GM19468 (cell line): Measurements from ENCODE around the gene PAPOLA.
"Not testable (repeated sequence)": the region's sequence is repeated elsewhere in the genome, so short reads cannot be mapped to it uniquely, and the experiment has no call there.

Experiments used
- ATAC-seq: cut with Tn5 transposase; IDR thresholded peaks from one replicate; pipeline ENCODE4 v1.9.1; 2021; ENCODE audit warnings: mild to moderate bottlenecking, moderate library complexity, moderate number of reproducible peaks; ENCODE audit not compliant: unreplicated experiment; ENCODE audit errors: extremely low read depth

Gene PAPOLA

GRCh38 chr14:96501740-96502620 is at the start of gene PAPOLA:
PAPOLA (plus strand) TSS chr14:96502382; CDS start chr14:96502593, 211 bp downstream.
- ATAC-seq, result peak; percentile 93

- ATAC-seq, result no peak
These were observed 49.5 kb upstream of the PAPOLA start for GRCh38 chr14:96452684-96453083.

- ATAC-seq, result no peak
These were observed 46.6 kb upstream of the PAPOLA start for GRCh38 chr14:96455588-96455987.

DNA sequence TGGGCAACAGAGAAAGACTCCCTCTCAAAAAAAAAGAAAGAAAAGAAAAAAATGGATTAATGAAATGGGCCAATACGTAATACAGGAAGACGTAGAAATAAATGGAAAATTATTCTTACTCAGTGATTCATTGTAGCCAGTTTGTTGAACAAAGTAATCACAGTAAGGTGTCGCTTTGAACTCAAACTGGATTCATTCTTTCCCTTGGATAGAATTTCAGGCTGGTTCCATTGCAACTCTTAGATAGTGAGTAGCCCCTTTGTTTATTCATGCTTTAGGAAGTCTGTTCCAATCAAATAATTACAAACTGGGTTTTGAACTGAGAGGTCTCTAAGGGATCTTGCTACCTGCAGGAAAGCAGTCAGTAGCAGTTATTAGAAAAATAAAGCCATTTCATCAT is 42.3 kb upstream of the PAPOLA start:
- no peak for ATAC-seq

DNA sequence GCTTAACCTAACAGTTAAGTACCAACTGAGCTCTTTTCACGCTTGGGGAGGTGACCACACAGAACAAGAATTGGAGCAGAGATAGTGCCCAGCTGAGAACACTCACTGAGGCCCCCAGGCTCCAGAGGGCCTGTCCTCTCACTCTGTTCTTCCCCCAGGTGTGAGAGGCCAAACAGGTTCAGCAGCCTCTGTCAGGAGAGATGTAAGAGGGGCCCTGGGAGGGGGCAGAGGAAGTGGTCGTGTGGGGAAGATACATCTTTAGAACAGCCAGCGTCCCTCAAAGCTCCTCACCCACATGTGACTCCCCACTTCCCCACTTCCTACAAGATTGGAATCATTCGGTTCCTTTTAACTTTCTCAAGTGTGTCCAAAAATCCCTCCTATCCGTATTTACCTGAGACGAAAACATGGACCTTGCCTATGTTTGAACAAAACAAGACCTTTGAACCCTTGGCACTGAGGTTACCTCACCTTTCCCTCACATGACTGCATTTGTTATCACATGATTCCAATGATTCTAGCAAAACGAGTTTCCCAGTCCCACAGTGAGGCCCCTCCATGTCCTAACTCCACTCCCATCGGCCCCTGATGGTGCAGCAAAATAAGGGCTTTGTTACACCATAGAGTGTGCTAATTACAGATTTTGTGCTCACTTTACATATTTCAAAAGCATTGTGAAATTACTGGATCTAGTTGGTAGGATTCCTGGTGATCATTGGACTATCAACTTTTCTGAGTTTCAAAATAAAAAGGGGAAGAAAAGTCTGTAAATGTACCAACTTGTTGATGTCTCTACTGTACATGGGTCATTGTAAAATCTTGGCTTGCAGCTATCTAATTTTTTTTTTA is 40.0 kb upstream of the PAPOLA start:
- ATAC-seq, result no peak

- no peak for ATAC-seq
These were observed 38.0 kb upstream of the PAPOLA start for GRCh38 chr14:96464136-96464535.

- no peak for ATAC-seq
These were observed 35.3 kb upstream of the PAPOLA start for GRCh38 chr14:96466918-96467317.

DNA sequence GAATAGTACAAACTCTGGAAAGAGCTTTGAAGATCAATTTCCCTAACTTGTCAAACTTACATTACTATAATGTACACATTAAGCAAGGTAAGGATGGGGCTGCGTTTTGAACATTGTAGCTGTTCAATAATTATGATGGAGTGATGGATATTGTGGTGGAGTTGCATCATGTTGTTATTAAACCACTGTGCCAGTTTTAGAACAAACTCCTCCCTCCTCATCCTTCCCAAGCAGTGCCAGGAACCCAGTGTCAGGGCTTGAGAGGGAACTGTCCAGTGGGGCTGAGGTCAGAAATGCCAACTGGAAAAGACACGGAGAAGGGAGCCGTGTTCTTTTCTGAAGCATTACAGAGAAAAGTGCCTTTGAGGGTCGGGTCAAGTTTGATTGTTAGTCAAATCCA is 31.9 kb upstream of the PAPOLA start:
- no peak for ATAC-seq

- ATAC-seq, result not testable (repeated sequence)
These were observed 31.2 kb upstream of the PAPOLA start for GRCh38 chr14:96470967-96471366.

GRCh38 chr14:96478119-96478518 is 24.1 kb upstream of the PAPOLA start:
- ATAC-seq, result no peak

DNA sequence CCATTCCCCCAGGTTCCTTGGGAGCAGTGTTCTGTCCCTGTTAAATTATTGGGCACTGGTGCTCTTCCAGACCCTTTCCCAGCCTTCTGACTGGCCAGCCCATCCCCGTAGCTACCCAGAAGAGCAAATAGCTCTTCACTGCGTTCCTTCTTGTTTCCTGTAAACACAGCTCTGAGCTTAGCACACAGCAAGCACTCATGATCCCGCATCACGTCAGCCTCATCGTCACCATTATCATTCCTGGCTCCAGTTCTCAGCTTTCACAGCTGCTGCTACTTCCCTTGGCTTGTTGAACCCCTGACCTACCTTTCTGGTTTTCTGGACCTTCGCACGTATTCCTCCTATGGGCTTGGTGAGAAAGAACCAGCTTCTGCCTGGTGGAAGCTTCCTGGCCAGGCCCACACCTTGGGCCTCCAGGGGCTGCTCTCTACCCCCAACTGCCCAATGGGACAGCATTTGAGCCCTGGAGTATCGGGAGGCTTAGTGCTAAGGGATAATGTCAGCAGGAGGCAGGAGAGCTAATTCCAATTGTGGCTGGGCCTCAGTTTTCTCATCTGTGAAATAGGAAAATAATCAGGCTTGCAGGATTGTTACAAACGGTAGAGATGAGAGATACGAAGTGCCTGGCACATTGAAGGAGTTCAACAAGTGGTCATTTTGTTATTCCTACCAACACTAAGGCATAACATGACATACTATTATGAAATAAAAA is 22.6 kb upstream of the PAPOLA start:
- ATAC-seq, result no peak

- ATAC-seq, result no peak
These were observed 20.4 kb upstream of the PAPOLA start for GRCh38 chr14:96481731-96482314.

DNA sequence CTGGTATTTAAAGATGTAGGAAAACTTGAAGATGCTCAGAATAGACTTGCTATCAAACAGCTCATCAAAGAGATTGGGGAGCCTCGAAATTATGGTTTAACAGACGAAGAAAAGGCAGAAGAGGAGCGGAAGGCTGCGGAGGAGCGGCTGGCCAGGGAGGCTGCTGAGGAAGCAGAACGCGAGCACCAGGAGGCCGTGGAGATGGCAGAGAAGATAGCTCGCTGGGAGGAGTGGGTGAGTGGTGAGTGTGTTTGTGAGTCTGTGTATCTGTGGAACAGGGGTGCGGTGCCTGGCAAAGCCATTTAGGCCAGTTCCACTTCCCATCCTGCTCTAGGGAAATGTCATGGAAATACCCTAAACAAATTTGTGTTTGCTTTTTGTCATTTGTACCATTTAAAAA is 19.2 kb upstream of the PAPOLA start:
- ATAC-seq, result no peak

DNA sequence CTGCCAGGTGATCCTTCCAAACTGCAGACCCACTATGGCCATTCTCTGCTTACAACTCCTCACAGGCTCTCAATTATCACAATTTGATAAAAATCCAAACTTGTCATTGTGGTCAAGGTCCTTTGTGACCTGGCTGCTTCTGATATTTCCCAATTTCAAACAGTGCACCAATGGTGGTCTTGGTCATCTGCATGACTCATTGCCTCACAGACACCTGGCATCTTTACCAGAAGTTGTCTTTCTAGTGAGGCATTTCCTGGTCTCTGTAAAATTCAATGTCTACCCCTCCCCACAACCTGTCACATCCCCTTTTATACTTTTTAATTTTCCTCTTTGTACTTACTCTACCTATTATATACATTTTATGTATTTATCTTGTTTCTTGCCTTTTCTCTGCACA is 17.8 kb upstream of the PAPOLA start:
- no peak for ATAC-seq

DNA sequence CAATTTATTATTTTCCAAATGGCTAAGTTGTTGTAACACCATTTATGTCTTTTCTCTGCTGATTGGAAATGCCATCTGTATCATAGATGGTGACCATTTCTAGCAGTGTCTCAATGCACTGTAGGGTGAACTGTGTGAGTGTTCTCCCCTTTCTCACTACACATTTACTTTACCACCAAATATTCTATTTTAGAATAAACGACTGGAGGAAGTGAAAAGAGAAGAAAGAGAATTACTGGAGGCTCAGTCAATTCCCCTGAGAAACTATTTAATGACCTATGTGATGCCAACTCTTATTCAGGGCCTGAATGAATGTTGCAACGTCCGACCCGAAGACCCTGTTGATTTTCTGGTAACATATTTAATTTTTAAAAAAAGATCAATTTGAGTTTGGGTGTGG is 15.5 kb upstream of the PAPOLA start:
- ATAC-seq, result peak; percentile 55

DNA sequence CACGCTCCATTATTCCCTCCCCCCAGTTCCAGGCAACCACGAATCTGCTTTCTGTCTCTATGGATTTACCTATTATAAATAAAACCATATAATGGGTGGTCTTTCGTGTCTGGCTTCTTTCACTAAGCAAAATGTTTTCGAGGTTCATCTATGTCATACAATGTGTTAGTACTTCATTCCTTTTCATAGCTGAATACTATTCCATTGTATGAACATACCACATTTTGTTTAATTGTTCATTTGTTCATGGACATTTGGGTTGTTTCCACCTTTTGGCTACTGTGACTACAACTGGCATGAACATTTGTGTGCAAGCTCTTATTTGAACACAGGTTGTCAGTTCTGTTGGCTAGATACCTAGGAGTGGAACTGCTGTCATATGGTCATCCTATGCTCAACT is 12.9 kb upstream of the PAPOLA start:
- ATAC-seq, result no peak

DNA sequence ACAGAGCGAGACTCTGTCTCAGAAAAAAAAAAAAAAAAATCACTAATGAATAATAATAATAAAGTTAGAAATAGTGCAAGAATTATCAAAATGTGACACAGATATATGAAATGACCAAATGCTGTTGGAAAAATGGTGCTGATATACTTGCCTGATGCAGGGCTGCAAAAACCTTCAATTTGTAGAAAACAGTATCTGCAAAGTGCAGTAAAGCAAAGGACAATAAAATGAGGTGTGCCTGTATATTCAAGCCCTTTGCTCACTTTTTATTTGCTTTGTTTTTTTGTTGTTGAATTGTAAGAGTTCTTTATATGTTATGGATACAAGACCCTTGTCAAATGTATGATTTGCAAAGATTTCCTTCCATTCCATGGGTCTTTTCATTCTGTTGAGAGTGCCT is 9.0 kb upstream of the PAPOLA start:
- ATAC-seq, result no peak

DNA sequence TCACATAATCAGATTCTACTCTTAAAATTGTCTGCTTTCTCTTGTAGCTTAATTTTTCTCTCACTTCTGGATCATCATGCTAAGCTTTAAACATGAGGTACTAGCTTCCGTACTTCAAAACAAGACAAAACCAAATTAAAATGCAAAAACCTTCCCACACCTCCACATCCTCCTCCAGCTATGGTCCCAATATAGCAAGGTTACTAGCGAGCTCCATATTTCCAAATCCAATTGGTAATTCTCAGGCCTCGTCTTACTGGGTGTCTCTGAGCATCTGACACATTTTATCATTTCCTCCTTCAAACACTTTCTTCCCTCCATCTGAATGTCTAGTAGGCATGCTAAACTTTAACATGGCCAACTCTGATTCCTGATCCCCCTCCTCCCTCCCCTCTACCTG is 7.9 kb upstream of the PAPOLA start:
- ATAC-seq, result no peak

DNA sequence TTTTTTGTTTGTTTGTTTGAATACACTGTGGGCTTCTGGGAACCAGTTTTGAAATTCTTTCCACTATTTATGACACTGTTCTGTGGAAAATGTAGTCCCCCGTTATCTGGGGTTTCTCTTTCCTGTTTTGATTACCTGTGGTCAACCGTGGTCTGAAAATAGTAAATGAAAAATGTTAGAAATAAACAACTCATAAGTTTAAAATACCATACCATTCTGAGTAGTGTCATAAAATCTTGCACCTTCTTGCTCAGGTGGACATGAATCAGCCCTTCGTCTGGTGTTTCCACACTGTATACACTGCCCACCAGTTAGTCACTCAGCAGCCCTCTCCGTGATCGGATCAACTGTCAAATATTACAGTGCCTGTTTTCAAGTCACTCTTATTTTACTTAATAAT is 5.1 kb upstream of the PAPOLA start:
- no peak for ATAC-seq

GRCh38 chr14:96497586-96497985 is 4.6 kb upstream of the PAPOLA start:
- ATAC-seq, result no peak
